ENCODE results near the gene MARCO.

DNA sequence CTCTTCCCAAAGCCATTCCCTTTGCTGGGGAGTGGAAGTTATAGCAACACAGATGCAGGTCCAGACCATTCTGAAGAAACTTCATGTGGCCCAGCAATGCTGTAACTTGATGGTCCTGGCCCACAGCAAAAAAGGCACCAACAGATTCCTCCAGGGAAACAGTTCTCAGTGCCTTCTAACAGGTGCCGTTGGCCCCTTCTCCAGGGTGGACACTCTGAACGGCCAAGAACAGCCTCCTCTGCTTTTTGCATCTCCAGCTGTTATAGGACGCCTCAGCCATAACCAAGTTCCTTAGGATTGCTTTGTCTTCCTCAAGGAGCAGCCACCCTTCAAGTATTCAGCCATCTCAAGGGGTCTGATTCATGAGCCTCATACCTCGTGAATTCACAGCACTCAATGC lies 38.0 kb downstream of the MARCO start:
- TF ChIP-seq L3MBTL2 (conservative IDR thresholded peaks at IDR 0.05) (no peak), SUZ12 (IDR thresholded peaks at IDR 0.05) (no peak), CTBP1 (IDR thresholded peaks at IDR 0.05; ENCODE audit: borderline replicate concordance) (no peak), ELF4 (IDR thresholded peaks at IDR 0.05) (no peak), BHLHE40 (IDR thresholded peaks at IDR 0.05; ENCODE audit: borderline replicate concordance) (no peak), FOXA1 (IDR thresholded peaks at IDR 0.05) (no peak), SP1 (IDR thresholded peaks at IDR 0.05) (no peak), FOXM1 (IDR thresholded peaks at IDR 0.05; ENCODE audit: borderline replicate concordance) (no peak), HDGF (IDR thresholded peaks at IDR 0.05; ENCODE audit: borderline replicate concordance) (no peak), TARDBP (IDR thresholded peaks at IDR 0.05) (no peak)

All from HEK293T (cell line).